GM12801 (cell line): Measurements from ENCODE around the gene FNDC4.

Experiments
- TF ChIP-seq, protein P1 (sequence below): IDR thresholded peaks from one replicate; pipeline ENCODE4 v1.5.1; 2011; ENCODE audit warnings: control low read depth; ENCODE audit not compliant: insufficient read length; ENCODE audit errors: extremely low read depth

The FNDC4 gene

DNA sequence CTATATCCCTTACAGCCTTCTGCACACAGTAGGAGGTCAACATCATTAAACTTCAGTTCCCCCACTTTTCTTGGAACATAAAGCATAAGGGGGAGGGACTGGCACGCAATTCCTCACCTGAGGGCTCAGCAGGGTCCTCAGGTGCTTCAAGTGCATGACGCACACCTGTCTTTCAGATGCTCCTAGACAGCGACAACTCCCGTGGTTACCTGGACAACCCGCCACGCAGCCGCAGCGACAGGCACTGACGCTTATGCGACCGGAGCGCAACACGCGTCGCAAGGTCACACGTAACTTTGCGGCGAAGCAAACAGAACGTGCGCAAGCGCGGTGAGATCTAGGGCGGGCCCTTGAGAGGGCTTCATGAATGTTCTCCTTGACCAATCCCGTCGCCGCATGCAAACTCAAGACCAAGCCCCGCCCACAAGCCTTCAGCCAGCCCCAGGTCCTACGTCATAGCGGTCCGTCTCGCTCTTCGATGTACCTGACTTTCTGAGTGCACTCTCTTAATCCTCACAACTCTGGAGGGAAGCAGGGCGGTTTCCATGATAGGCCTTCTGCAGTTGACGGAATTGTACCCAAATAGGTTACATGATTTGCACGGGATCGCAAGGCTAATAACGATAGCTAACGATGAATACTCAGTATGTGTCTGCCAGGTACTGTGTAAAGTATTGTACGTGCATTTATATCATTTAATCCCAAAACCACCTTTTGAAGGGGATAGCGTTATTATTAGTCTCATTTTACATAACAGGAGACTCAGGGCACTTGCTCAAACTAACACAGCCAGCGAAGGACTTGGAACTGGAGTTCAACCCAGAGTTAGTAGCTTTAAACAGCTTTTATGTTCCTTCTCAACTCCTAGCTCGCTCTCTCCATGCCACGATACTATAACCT lies 5.3 kb downstream of the FNDC4 start, which contains the start of gene IFT172:
Gene IFT172 (minus strand): TSS at position 246 of the 900 bp plus-strand sequence. CDS start 90 bp downstream, at position 156.
- TF ChIP-seq, protein P1, sequence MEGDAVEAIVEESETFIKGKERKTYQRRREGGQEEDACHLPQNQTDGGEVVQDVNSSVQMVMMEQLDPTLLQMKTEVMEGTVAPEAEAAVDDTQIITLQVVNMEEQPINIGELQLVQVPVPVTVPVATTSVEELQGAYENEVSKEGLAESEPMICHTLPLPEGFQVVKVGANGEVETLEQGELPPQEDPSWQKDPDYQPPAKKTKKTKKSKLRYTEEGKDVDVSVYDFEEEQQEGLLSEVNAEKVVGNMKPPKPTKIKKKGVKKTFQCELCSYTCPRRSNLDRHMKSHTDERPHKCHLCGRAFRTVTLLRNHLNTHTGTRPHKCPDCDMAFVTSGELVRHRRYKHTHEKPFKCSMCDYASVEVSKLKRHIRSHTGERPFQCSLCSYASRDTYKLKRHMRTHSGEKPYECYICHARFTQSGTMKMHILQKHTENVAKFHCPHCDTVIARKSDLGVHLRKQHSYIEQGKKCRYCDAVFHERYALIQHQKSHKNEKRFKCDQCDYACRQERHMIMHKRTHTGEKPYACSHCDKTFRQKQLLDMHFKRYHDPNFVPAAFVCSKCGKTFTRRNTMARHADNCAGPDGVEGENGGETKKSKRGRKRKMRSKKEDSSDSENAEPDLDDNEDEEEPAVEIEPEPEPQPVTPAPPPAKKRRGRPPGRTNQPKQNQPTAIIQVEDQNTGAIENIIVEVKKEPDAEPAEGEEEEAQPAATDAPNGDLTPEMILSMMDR = no peak

DNA sequence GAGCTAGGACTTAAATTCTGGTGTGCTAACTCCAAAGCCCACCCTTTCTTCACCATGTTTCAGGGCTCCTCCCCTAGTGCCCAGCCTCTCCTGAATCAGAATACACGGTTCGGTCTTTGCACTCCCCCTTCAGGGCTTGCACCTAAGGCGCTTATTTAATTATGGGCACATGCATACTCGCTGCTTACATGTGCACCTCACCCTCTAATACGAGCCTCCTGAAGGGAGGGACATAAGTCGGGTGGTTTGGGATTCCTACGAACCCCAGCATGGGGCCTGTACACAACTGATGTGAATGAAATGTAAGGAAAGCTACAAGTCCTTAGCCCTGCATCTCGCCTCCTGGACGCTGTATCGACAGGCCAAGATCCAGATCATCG lies 5.9 kb downstream of the FNDC4 start:
- TF ChIP-seq, protein P1 = no peak

DNA sequence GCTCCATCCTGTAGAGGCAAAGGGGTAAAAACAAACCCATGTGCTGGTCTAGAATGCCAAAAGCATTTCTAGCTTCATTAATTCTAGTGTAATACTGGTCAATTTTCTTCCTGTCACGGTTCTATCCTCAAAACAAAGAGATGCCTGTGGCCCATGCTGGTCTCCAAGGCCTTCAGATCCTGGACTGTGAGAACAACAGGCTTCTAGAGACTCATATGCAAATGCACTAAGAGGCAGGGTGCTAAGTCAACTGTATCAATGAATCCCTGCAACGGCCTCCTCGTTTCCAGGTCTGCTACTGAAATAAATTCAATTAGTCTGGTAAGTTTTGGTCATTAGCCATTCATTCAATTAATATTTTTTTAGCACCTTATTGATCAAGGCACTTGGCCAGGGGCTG lies 9.5 kb downstream of the FNDC4 start:
- TF ChIP-seq, protein P1 = no peak

DNA sequence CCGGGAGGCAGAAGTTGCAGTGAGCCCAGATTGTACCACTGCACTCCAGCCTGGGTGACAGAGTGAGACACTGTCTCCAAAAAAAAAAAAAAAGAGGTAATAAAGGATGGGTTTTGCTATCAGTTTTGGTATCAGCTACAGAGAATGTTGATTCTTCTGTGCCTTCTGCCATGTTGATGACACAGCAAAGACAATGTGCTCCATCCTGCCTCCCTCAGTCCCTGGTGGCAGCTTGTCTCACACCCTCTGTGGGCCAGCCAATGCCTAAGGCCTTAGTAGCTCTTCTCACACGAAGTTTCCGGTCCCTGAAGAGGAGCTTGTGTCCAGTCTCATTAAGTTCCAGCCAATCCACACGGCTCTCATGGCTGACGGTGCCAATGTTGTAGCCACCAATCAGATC lies 23.0 kb downstream of the FNDC4 start:
- TF ChIP-seq, protein P1 = no peak

- TF ChIP-seq, protein P1 = no peak
Measured at GRCh38 chr2:27464443-27464842, 30.6 kb downstream of the FNDC4 start.

GRCh38 chr2:27461118-27461517 lies 33.9 kb downstream of the FNDC4 start:
- TF ChIP-seq, protein P1 = no peak

DNA sequence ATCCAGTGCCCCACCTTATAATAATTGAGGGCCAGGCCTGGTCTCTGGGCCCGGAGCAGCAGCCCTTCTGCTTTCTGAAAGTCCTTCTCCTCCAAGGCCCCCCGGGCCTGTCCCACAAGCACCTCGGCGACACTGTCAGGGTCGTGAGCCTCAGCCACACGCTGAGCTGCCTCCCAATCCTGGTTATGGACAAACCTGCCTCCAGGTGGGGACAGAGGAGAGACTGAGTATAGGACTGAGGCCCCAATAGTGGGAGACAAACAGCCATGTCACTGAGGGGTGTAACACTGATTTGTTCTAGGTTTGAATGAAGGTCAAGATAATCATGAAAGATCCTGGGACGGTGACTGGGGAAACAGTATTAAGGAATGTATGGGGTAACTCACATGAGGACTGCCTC lies 41.0 kb downstream of the FNDC4 start:
- TF ChIP-seq, protein P1 = no peak
